Activated B cell treated with CpG ODN at 0.5 μM for 24 hours (primary cell): ENCODE results near the gene HSDL2. TPM values are rescaled to one million over a fixed set of nuclear protein-coding genes. Genes with fewer than 3 reads are reported as not detected.

ENCODE experiments used
- ATAC-seq: fragments of 200-7000 bp; cut with Tn5 transposase; one replicate; pipeline ENCODE4 v1.10.0; 2021; ENCODE audit warnings: low read depth, mild to moderate bottlenecking, moderate library complexity
- CTCF ChIA-PET: fragments of 350-600 bp; sonication (Branson Sonifier 250); formaldehyde crosslinking; loops from one replicate; lab custom pipeline; 2021; ENCODE audit warnings: antibody characterized with exemption; lab: Charles Lee
- POLR2A ChIA-PET: fragments of 350-600 bp; sonication (Branson Sonifier 250); formaldehyde crosslinking; loops from one replicate; lab custom pipeline; 2021; ENCODE audit warnings: antibody characterized with exemption; lab: Charles Lee
- DNase-seq: peaks from one replicate; pipeline ENCODE4 v3.0.0; 2022
- H3K27ac Mint-ChIP-seq: one replicate; pipeline ENCODE4 v1.8.0; 2020; ENCODE audit warnings: mixed read lengths
- H3K27me3 Mint-ChIP-seq: one replicate; pipeline ENCODE4 v1.8.0; 2021; ENCODE audit warnings: mixed read lengths
- H3K36me3 Mint-ChIP-seq: one replicate; pipeline ENCODE4 v1.8.0; 2021; ENCODE audit warnings: low read depth, mixed read lengths
- H3K4me1 Mint-ChIP-seq: one replicate; pipeline ENCODE4 v1.8.0; 2021; ENCODE audit warnings: mixed read lengths
- H3K4me3 Mint-ChIP-seq: one replicate; pipeline ENCODE4 v1.8.0; 2020; ENCODE audit warnings: mild to moderate bottlenecking, mixed read lengths
- H3K9me3 Mint-ChIP-seq: one replicate; pipeline ENCODE4 v1.8.0; 2020; ENCODE audit warnings: mixed read lengths
- intact Hi-C: fragments of 100-400 bp; cut with micrococcal nuclease; formaldehyde crosslinking; loops from one replicate; pipeline ENCODE4 v1.15.1; 2024
- total RNA-seq: library from RNA; stranded (reverse); gene quantifications from 2 replicates; pipeline ENCODE4 v1.2.3, GENCODE V29; 2022
- TF ChIP-seq, protein P1 (sequence below): fragments of 200-600 bp; IDR thresholded peaks from one replicate; pipeline ENCODE4 v1.8.0; 2022; ENCODE audit warnings: antibody characterized with exemption, mild to moderate bottlenecking

The HSDL2 gene
- total RNA-seq, 1 donor from 2014 or later = 11.3 TPM

DNA sequence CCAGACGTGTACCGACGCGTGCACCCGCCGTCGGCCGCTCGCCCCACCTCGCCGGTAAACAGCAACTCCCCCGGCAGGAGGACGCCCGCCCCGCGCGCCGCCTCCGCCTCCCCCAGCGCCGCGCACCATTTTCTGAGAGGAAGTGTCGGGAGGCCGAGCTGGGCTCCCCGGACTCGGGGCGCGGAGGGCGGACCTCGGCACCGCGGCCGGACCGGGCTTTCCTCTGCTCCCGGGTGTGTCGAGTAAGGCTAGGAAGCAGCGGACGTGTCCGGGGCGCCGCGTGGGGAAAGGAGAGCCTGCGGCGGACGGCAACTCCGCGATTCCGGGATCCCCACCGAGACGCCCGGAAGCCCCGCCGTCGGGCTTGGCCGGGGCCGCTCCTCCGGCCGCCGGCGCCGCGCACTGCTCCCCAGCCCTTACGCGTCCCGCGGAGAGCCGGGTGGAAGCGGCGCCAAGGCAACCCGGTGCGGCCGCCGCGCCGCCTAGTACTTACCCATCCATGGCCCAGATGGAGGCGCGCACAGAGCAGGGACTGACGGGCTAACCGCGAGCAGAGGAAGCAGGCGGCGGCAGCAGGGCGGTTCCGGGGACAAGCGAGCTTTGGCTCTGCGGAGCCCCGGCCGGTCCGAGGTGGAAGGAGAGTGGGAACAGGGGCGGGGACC lies 46.8 kb upstream of the HSDL2 start, which contains the start of gene PTBP3:
Gene PTBP3 (minus strand): TSS at position 643 of the 662 bp plus-strand sequence. CDS start 35,754 bp downstream, outside the sequence.
- CTCF ChIA-PET = interaction anchor here (0.9 to 1.2 kb wide), 4 partner anchors 71 to 416 kb away, joined by 3 to 12 read pairs (median 3); no protein-coding TSS in a partner anchor
- POLR2A ChIA-PET = interaction anchor here (0.6 to 3.2 kb wide), 24 partner anchors 8 to 476 kb away, joined by 3 to 35 read pairs (median 4); partner anchors contain the start of genes HSDL2, INIP, KIAA1958 and UGCG
- Mint-ChIP-seq H3K36me3 (peaks cover 5% of the 10 kb centered on the region), H3K9me3 (no peaks in the 10 kb centered on the region), H3K27ac (peak within 1 kb of the TSS; percentile 96), H3K27me3 (no peaks in the 10 kb centered on the region), H3K4me1 (peaks cover 47% of the 10 kb centered on the region), H3K4me3 (peak within 1 kb of the TSS; percentile 94)
- DNase-seq (peak; percentile 81), ATAC-seq (peak; percentile 49)
- TF ChIP-seq, protein P1, sequence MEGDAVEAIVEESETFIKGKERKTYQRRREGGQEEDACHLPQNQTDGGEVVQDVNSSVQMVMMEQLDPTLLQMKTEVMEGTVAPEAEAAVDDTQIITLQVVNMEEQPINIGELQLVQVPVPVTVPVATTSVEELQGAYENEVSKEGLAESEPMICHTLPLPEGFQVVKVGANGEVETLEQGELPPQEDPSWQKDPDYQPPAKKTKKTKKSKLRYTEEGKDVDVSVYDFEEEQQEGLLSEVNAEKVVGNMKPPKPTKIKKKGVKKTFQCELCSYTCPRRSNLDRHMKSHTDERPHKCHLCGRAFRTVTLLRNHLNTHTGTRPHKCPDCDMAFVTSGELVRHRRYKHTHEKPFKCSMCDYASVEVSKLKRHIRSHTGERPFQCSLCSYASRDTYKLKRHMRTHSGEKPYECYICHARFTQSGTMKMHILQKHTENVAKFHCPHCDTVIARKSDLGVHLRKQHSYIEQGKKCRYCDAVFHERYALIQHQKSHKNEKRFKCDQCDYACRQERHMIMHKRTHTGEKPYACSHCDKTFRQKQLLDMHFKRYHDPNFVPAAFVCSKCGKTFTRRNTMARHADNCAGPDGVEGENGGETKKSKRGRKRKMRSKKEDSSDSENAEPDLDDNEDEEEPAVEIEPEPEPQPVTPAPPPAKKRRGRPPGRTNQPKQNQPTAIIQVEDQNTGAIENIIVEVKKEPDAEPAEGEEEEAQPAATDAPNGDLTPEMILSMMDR = no peak
- intact Hi-C loops = loop anchor here (1.0 to 10.0 kb wide), 13 partner anchors 9 to 888 kb away; partner anchors contain the start of genes DNAJC25, ECPAS, FKBP15 and KIAA1958

DNA sequence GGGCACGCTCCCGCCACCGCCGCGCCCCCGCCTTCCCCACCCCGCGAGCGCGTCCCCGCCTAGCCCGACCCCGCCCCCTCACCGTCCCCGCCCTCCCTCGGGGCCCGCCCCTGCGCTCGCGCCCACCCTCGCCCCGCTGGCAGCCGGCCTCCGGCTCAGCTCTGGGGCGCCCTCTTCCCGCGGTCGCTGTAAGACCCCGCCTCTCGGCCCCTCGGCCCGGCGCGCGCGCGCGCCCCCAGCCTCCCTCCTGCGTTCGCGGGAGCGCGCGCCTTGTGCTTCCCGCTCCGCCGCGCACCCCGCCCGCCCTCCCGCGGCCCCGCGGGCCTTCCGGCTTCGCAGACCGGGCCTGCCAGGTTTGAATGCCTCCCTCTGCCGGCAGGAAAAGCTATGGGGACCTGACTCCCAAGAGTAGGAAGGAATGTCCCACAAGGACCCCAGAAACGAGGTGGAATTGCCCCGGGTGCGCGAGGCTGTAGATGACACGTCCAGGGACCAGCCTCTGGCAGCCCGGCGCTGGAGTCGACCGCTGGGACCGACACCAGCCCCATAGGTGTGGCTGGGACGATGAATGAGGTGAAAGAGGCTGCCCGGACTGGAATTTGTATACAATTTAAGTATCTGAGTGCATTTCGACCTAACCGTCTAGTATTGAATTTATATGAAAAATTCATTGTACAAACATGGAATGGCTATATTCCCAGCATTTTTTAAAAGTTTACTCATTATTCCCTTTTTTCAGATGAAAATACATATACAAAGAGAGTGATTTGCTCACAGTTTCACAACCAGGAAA lies 46.1 kb upstream of the HSDL2 start:
- Mint-ChIP-seq H3K9me3 (no peaks in the 10 kb centered on the region), H3K36me3 (peaks cover 5% of the 10 kb centered on the region), H3K27me3 (no peaks in the 10 kb centered on the region), H3K27ac (peak overlapping the region; percentile 96), H3K4me3 (peak overlapping the region; percentile 94), H3K4me1 (peaks cover 40% of the 10 kb centered on the region)
- DNase-seq (peak; percentile 85), ATAC-seq (peak; percentile 87)
- ChIA-PET POLR2A (interaction anchor here (0.6 to 3.2 kb wide), 24 partner anchors 9 to 475 kb away, joined by 3 to 35 read pairs (median 4); partner anchors contain the start of genes HSDL2, INIP, KIAA1958 and UGCG), CTCF (interaction anchor here (1.1 to 1.2 kb wide), 3 partner anchors 236 to 417 kb away, joined by 3 to 12 read pairs (median 3); no protein-coding TSS in a partner anchor)
- TF ChIP-seq, protein P1 = no peak
- intact Hi-C loops = loop anchor here (1.0 to 10.0 kb wide), 18 partner anchors 10 to 887 kb away; partner anchors contain the start of genes DNAJC25, ECPAS, FKBP15 and INIP

DNA sequence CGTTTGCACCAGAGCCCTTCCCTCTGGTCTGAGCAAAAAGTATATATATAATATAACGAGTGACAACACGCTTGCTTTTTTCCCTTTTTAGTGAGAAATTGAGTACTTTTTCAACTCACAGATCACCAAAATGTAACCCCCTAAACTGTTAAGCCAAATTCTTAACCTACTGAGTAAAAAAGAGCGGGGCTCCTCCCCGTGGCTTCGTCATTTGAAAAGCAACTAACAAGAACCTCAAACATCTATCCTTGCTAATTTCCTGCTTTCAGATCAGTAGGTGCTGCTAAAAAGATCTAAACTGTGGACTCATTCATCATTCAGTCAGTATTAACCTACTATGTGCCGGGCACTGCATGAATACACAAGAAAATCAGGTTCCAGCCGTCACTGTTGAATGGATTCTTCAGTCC lies 45.5 kb upstream of the HSDL2 start:
- DNase-seq (no peak), ATAC-seq (no peak)
- H3K36me3 Mint-ChIP-seq = peaks cover 5% of the 10 kb centered on the region
- H3K4me1 Mint-ChIP-seq = peaks cover 36% of the 10 kb centered on the region
- H3K4me3 Mint-ChIP-seq = peak overlapping the region; percentile 94
- intact Hi-C loops = loop anchor here (1.0 to 10.0 kb wide), 9 partner anchors 14 to 574 kb away; partner anchors contain the start of gene INIP
- no peaks in the 10 kb centered on the region for H3K27me3 Mint-ChIP-seq
- POLR2A ChIA-PET = interaction anchor here (0.6 to 3.2 kb wide), 9 partner anchors 17 to 396 kb away, joined by 3 to 35 read pairs (median 5); partner anchors contain the start of gene HSDL2
- TF ChIP-seq, protein P1 = no peak
- H3K27ac Mint-ChIP-seq = peak overlapping the region; percentile 96
- no peaks in the 10 kb centered on the region for H3K9me3 Mint-ChIP-seq
- CTCF ChIA-PET = no interaction called here

DNA sequence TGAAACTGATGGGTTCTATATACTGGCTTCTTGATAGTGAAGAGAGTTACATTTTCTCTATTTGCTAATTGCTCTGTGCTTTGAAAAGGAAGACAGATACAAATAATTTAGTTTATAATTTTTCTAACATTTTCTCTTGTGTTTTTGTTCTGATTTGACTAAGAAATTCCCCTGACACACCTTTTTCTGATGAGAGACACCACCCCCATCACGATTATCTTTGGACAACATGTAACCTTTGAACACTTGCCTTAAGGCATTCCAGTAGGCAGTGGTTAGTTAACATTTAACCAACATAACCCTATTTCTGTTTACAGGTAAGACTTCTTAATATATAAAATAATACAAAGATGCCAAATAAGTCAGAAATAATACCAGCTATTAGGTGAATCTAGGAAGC lies 42.4 kb upstream of the HSDL2 start:
- no peak overlapping the region for H3K27ac Mint-ChIP-seq
- H3K36me3 Mint-ChIP-seq = peaks cover 3% of the 10 kb centered on the region
- H3K4me3 Mint-ChIP-seq = no peak overlapping the region
- CTCF ChIA-PET = interaction anchor here (1.3 kb wide), 1 partner anchor 225 kb away, joined by 3 read pairs; no protein-coding TSS in a partner anchor
- POLR2A ChIA-PET = no interaction called here
- DNase-seq = no peak
- no peaks in the 10 kb centered on the region for H3K27me3 Mint-ChIP-seq
- H3K9me3 Mint-ChIP-seq = no peaks in the 10 kb centered on the region
- ATAC-seq = no peak
- intact Hi-C loops = loop anchor here (10.0 kb wide), 1 partner anchor 413 kb away; no protein-coding TSS in a partner anchor
- H3K4me1 Mint-ChIP-seq = peaks cover 6% of the 10 kb centered on the region
- TF ChIP-seq, protein P1 = no peak
